Muscle layer of colon (tissue), 2 donors: Measurements from ENCODE around the gene GHRH.

Experiments used
- H3K27ac ChIP-seq: one replicate; pipeline ENCODE4 v1.7.0; 2013; ENCODE audit warnings: low read depth, mild to moderate bottlenecking, low read length, moderate library complexity
- H3K27me3 ChIP-seq, 2 donors: one replicate each; pipeline ENCODE4 v1.7.0; 2013; ENCODE audit warnings: low read length in 2 of 2, mild to moderate bottlenecking in 2 of 2; ENCODE audit not compliant: insufficient read depth in 2 of 2, control insufficient read depth in 1 of 2
- H3K36me3 ChIP-seq: one replicate; pipeline ENCODE4 v1.7.0; 2013; ENCODE audit warnings: mild to moderate bottlenecking, low read length; ENCODE audit not compliant: insufficient read depth
- H3K4me1 ChIP-seq: one replicate; pipeline ENCODE4 v1.7.0; 2013; ENCODE audit warnings: mild to moderate bottlenecking, low read length; ENCODE audit not compliant: insufficient read depth
- H3K4me3 ChIP-seq, 2 donors: one replicate each; pipeline ENCODE4 v1.7.0; 2013; ENCODE audit warnings: low read length in 2 of 2, low read depth in 1 of 2, mild to moderate bottlenecking in 1 of 2, moderate library complexity in 1 of 2
- H3K9ac ChIP-seq: one replicate; pipeline ENCODE4 v1.7.0; 2013; ENCODE audit warnings: low read length
- H3K9me3 ChIP-seq: one replicate; pipeline ENCODE4 v1.7.0; 2013; ENCODE audit warnings: mild to moderate bottlenecking, low read length
- donor health status: abdominal sarcoma.
- donor health status: Adenocarcinoma of cecum.

The GHRH gene

DNA sequence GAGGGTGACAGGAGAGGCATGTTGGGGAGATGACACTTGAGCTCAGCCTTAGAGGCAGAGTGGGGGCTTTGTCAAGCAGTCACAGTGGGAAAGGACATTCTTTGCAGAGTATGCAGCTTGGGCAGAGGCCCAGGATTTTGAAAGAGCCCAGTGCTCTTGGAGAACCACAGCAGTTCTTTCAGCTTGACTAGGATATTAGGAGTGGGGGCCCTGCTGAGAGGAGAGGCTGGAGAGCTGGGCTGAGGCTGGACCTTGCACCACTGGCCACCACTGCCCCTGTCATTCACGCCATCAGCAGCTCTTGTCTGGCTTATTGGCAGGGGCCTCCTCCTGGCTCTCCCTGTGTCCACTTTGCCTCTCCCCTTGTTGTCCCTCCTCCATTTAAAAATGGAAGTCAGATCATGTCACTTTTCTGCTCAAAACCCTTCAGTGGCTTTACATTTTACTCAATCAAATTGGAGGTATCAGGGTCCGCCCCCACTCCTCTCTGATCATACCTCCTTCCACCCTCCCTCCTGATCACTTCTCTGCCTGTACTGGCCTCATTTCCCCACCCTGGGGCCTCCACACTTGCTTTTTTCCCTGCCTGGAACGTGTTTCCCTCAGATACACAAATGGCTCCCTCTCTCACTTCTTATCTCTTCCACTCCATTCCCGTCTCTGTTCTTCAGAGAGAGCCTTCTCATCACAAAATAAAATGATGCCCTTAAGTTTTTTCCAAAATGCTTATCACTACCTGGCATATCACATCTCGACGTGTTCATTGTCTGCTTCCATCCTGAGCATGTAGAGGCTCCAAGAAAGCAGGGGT is 38.3 kb upstream of the GHRH start:
- H3K27ac ChIP-seq = peak overlapping the region; percentile 71
- H3K4me1 ChIP-seq = peaks cover 47% of the 10 kb centered on the region
- peaks cover 25% of the 10 kb centered on the region for H3K36me3 ChIP-seq
- no peaks in the 10 kb centered on the region for H3K9me3 ChIP-seq
- H3K9ac ChIP-seq = no peak overlapping the region
- H3K4me3 ChIP-seq = no peak overlapping the region
- H3K27me3 ChIP-seq = no peaks in the 10 kb centered on the region

DNA sequence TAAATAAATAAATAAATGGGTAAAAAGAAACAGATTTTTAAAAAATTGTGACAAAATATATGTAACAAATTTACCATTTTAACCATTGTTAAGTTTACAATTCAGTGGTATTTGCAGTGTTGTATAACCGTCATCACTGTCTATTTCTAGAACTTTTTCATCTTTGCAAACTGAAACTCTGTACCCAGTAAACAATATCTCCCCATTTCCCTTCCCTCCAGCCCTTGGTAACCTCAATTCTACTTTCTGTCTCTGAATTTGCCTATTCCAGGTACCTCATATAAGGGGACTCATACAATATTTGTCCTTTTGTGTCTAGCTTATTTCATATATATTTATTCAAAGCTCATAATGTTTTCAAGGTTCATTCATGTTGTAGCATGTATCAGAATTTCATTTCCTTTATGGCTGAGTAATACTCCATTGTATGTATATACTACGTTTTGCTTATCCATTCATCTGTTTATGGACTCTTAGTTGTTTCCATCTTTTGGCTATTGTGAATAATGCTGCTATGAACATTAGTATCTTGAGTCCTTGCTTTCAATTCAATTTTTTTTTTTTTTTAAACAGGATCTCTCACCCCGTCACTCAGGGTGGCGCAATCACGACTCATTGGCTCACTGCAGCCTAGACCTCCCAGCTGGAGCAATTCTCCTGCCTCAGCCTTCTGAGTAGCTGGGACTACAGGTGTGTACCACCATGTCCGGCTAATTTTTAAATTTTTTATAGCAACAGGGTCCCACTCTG is 36.8 kb upstream of the GHRH start:
- no peaks in the 10 kb centered on the region for H3K9me3 ChIP-seq
- H3K27ac ChIP-seq = peak overlapping the region; percentile 64
- H3K4me1 ChIP-seq = peaks cover 55% of the 10 kb centered on the region
- no peak overlapping the region for H3K9ac ChIP-seq
- peaks cover 16% of the 10 kb centered on the region for H3K36me3 ChIP-seq
- no peaks in the 10 kb centered on the region for H3K27me3 ChIP-seq
- H3K4me3 ChIP-seq = no peak overlapping the region

DNA sequence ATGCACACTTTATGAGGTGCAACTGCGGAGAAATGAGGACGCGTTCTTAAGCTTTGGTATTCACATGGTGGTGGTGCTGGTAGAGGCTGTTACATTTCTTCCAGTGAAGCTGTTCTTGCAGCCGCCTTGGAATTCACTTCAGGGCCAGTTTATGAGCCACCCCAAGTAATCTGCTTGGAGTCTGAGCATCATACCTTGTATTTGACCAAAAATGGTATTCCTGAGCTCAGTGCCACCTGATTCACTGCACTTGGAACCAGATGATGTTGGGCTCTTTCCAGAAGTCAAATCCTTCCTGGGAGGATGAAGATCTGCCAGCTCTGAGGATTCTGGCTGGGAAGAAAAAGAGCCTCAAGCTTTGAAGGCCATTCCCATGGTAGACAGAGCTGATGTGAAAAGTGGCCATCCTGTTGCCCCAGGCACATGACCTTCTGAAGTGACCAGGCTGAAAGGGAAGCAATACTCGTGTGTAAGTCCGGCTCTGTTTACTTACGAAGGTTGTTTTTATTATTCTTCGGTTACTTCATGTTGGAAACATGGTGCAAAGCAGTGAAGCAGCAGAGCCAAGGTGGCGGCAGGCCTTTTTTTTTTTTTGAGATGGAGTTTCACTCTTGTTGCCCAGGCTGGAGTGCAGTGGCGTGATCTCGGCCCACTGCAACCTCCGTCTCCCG is 35.6 kb upstream of the GHRH start:
- Histone ChIP-seq H3K4me1 (peaks cover 55% of the 10 kb centered on the region), H3K4me3 (peak overlapping the region in 1 of 2 donors; percentile 3), H3K9me3 (no peaks in the 10 kb centered on the region), H3K27me3 (no peaks in the 10 kb centered on the region), H3K27ac (peak overlapping the region; percentile 64), H3K9ac (no peak overlapping the region), H3K36me3 (peaks cover 18% of the 10 kb centered on the region)

DNA sequence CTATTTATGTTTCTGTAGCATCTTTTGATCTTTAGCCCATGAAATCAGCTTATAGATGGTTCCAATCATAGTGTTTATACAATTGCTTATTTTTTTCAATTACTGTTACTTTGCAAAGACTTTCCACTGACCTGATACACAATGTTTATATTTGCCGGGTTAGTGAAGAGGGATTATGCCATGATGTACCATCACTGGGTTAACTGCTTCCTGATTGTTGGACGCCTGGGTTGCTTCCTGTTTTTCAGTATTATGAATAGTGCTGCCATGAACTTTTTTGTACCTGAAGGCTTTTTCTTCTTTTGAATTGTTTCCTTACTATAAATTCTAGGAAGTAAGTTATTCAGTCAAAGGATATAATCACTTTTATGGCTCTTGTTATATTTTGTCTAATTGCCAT is 34.8 kb upstream of the GHRH start:
- Histone ChIP-seq H3K9me3 (no peaks in the 10 kb centered on the region), H3K9ac (no peak overlapping the region), H3K27me3 (no peaks in the 10 kb centered on the region), H3K36me3 (peaks cover 10% of the 10 kb centered on the region), H3K4me1 (peaks cover 55% of the 10 kb centered on the region), H3K27ac (peak overlapping the region; percentile 64), H3K4me3 (no peak overlapping the region)

DNA sequence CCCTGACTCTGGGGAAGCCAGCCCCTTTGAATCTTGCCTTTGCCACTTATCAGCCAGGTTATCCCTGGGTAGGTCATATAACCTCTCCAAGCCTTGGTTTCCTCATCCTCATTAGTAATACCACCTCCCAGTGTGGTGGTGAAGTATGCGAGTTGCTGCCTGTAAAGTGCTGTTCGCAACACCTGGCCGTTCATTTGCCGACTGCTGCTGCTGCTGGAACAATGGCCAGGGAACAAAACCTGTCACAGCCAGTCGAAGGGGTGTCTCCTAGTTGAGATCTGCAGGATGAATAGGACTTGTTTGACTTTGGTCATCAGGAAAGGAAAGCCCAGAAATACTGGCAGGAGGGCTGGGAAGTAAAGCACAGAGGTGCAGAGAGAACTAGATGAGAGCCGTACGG is 34.0 kb upstream of the GHRH start:
- H3K4me1 ChIP-seq = peaks cover 57% of the 10 kb centered on the region
- H3K36me3 ChIP-seq = peaks cover 7% of the 10 kb centered on the region
- H3K4me3 ChIP-seq = no peak overlapping the region
- no peaks in the 10 kb centered on the region for H3K27me3 ChIP-seq
- peak overlapping the region; percentile 64 for H3K27ac ChIP-seq
- no peaks in the 10 kb centered on the region for H3K9me3 ChIP-seq
- no peak overlapping the region for H3K9ac ChIP-seq

DNA sequence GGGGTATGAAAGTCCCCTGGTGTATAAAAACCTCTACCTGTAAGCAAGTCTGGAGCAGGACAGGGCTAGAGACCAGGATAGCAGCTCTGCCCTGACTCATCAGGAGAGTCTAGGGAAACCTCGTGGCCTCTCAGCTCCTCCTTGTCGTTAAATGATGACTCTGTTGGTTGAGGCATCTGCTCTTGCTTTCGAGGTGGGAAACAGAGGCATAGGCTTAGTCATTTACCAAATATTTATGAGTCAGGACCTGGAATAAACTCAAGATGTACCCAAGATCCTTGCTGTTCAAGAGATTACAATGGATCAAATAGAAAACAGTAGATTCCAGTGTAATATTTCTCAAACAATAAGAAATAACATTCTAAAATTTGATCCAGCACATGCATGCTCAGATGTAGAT is 33.4 kb upstream of the GHRH start:
- Histone ChIP-seq H3K36me3 (peaks cover 7% of the 10 kb centered on the region), H3K27ac (peak overlapping the region; percentile 64), H3K4me3 (no peak overlapping the region), H3K4me1 (peaks cover 57% of the 10 kb centered on the region), H3K9ac (no peak overlapping the region), H3K9me3 (no peaks in the 10 kb centered on the region), H3K27me3 (no peaks in the 10 kb centered on the region)

DNA sequence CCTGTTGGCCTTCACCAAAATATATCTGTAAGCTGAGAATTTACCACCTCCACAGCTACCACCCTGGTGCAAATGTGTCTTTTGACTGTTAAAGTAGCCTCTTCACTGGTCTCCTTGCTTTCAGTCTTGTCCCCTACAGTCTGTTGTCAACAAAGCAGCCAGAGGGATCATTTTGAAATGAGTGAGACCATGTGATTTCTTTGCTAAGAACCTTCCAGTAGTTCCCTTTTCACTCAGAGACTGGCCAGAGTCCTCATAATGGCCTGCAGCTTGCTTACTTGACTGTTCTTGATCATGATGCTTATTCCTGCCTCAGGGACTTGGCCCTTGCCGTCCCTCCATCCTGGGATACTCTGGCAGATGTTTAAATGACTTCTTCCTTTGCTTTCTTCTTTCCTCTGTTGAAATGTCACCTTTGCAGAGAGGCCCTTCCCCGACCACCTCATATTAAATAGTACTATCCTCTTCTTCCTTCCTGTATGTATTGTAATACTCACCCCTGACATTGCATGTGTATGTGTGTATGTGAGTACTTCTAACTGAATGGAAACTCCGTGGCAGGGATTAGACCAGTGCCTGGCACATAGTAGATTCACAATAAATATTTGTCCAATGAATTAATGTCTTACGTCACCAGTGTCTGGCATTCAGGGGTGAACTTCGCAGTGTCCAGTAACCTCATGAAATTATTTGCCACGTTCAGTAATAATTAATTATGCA is 32.8 kb upstream of the GHRH start:
- Histone ChIP-seq H3K27ac (peak overlapping the region; percentile 64), H3K4me1 (peaks cover 52% of the 10 kb centered on the region)

DNA sequence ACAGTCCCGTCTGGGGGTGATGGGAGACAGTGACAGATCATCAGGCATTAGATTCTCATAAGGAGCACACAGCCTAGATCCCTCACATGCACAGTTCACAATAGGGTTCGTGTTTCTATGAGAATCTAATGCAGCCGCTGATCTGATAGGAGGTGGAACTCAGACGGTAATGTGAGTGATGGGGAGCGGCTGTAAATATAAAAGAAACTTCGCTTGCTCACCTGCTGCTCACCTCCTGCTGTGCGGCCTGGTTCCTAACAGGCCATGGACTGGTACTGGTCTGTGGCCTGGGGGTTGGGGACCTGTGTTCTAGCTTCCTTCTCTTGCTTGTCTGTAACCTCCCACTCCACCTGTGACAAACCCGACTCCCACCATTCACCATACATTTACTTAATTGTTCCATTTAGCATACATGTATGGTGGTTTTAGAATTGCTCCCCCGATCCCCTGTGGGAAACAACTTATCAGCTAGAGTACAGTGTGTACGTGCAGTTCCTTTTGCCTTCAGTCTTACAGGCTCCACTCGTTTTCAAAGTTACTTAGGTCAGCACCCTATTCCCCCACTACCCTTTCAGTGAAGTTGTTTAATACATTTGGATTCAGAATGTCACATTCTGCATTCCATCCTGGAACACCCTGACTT is 31.8 kb upstream of the GHRH start:
- Histone ChIP-seq H3K9me3 (no peaks in the 10 kb centered on the region), H3K27ac (peak overlapping the region; percentile 64), H3K9ac (no peak overlapping the region), H3K4me3 (no peak overlapping the region), H3K36me3 (peaks cover 7% of the 10 kb centered on the region), H3K4me1 (peaks cover 54% of the 10 kb centered on the region), H3K27me3 (no peaks in the 10 kb centered on the region)

More for the DNA sequence above, 32.8 kb upstream of the GHRH start:
- no peaks in the 10 kb centered on the region for H3K9me3 ChIP-seq
- H3K36me3 ChIP-seq = peaks cover 7% of the 10 kb centered on the region
- no peak overlapping the region for H3K4me3 ChIP-seq
- no peak overlapping the region for H3K9ac ChIP-seq
- no peaks in the 10 kb centered on the region for H3K27me3 ChIP-seq

DNA sequence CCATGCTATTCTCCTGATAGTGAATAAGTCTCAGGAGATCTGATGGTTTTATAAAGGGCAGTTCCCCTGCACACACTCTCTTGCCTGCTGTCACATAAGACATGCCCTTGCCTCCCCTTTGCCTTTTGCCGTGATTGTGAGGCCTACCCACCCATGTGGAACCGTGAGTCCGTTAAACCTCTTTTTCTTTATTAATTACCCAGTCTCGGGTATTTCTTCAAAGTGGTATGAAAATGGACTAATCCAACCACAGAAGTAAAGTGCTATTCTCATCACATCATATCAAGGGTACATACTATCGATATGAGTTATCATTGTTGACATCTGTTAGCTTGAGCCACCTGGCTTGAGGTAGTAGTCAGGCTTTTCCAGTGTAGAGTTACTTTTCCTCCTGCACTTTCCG is 30.1 kb upstream of the GHRH start:
- Histone ChIP-seq H3K4me1 (peaks cover 44% of the 10 kb centered on the region), H3K9ac (no peak overlapping the region), H3K4me3 (no peak overlapping the region), H3K9me3 (no peaks in the 10 kb centered on the region), H3K27ac (no peak overlapping the region), H3K36me3 (peaks cover 7% of the 10 kb centered on the region), H3K27me3 (no peaks in the 10 kb centered on the region)

DNA sequence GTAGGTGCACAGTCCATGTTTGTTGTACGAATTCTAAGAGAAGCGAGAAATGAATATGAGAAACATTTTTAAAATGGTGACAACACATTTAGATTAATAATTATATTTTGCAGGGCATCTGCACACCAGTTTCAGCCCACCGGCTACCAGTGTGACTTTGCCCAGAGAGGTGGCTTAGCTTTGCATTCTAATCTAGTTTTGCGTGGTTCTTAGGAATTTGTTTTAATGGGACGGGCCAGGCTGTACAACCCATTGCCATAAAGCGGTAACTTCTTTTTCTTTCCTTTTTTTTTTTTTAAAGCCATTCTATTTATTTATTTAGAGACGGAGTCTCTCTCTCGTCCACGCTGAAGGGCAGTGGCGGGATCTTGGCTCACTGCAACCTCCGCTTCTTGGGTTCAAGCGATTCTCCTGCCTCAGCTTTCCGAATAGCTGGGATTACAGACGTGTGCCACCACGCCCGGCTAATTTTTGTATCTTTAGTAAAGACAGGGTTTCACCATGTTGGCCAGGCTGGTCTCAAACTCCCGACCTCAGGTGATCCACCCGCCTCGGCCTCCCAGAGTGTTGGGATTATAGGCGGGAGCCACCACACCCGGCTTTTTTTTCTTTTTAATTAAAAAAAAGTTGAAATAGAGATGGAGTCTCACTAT is 28.7 kb upstream of the GHRH start:
- Histone ChIP-seq H3K27me3 (no peaks in the 10 kb centered on the region), H3K4me1 (peaks cover 30% of the 10 kb centered on the region), H3K27ac (peak overlapping the region; percentile 87)

More for the DNA sequence above, 28.7 kb upstream of the GHRH start:
- Histone ChIP-seq H3K9me3 (no peaks in the 10 kb centered on the region), H3K36me3 (peaks cover 7% of the 10 kb centered on the region), H3K9ac (peak overlapping the region; percentile 96), H3K4me3 (peak overlapping the region; percentile 83 to 90)
